Fibroblast of lung (primary cell): ENCODE measurements around the gene APOD. TPM values are rescaled to one million over a fixed set of nuclear protein-coding genes. Genes with fewer than 3 reads are reported as not detected.
"Not testable (repeated sequence)": the region's sequence is repeated elsewhere in the genome, so short reads cannot be mapped to it uniquely, and the experiment has no call there.

Experiments used
- DNase-seq, 2 donors: peaks; one replicate each; pipeline versions ENCODE4 v3.0.0 to v3.0.0-alpha.2; 2010; ENCODE audit warnings: low read depth in 2 of 2
- H2AFZ ChIP-seq: 2 replicates; pipeline ENCODE4 v1.5.1; 2012; ENCODE audit warnings: low read length, control low read depth, inconsistent platforms
- H3K27ac ChIP-seq: 2 replicates; pipeline ENCODE4 v1.5.1; 2011; ENCODE audit warnings: low read length, control low read depth; ENCODE audit not compliant: insufficient read depth
- H3K27me3 ChIP-seq: 2 replicates; pipeline ENCODE4 v1.5.1; 2011; ENCODE audit warnings: mild to moderate bottlenecking, low read length; ENCODE audit not compliant: control insufficient read depth, insufficient read depth
- H3K36me3 ChIP-seq: 2 replicates; pipeline ENCODE4 v1.5.1; 2011; ENCODE audit warnings: low read length; ENCODE audit not compliant: control insufficient read depth, insufficient read depth
- H3K4me1 ChIP-seq: 2 replicates; pipeline ENCODE4 v1.5.1; 2011; ENCODE audit warnings: low read length; ENCODE audit not compliant: control insufficient read depth, insufficient read depth; ENCODE audit errors: extremely low read depth
- H3K4me2 ChIP-seq: 2 replicates; pipeline ENCODE4 v1.5.1; 2011; ENCODE audit warnings: low read length, control low read depth; ENCODE audit not compliant: insufficient read depth; ENCODE audit errors: extremely low read depth
- H3K4me3 ChIP-seq, 4 experiments: fragments of 200-600 bp in 1 of 4; sonication (generic) in 1 of 4; replicated peaks in 1 of 4; 2 replicates each; pipeline ENCODE4 v1.5.1; 2011 to 2016; ENCODE audit warnings: low read length in 4 of 4, low read depth in 3 of 4, mild to moderate bottlenecking in 3 of 4, control low read depth in 2 of 4, inconsistent platforms in 1 of 4, mixed read lengths in 1 of 4; ENCODE audit not compliant: insufficient read depth in 1 of 4; ENCODE audit errors: control extremely low read depth in 1 of 4
- H3K79me2 ChIP-seq: 2 replicates; pipeline ENCODE4 v1.5.1; 2012; ENCODE audit warnings: mild to moderate bottlenecking, low read length, inconsistent platforms; ENCODE audit not compliant: control insufficient read depth, insufficient read depth
- H3K9ac ChIP-seq: 2 replicates; pipeline ENCODE4 v1.5.1; 2011; ENCODE audit warnings: mild to moderate bottlenecking, low read length, control low read depth; ENCODE audit not compliant: insufficient read depth
- H3K9me3 ChIP-seq: 2 replicates; pipeline ENCODE4 v1.5.1; 2012; ENCODE audit warnings: low read depth, low read length; ENCODE audit not compliant: control insufficient read depth, insufficient read depth
- H4K20me1 ChIP-seq: 2 replicates; pipeline ENCODE4 v1.5.1; 2011; ENCODE audit warnings: low read length; ENCODE audit not compliant: control insufficient read depth, insufficient read depth; ENCODE audit errors: extremely low read depth
- CTCF ChIP-seq, 2 donors: IDR thresholded peaks in 1 of 2; conservative IDR thresholded peaks in 1 of 2; 1 replicate in 1 of 2; 2 replicates in 1 of 2; pipeline ENCODE4 v1.5.1; 2011 to 2012; ENCODE audit warnings: low read length in 2 of 2, control low read depth in 1 of 2, inconsistent platforms in 1 of 2, low read depth in 1 of 2, mild to moderate bottlenecking in 1 of 2
- EZH2 ChIP-seq: IDR thresholded peaks from 2 replicates; pipeline ENCODE4 v1.5.1; 2012; ENCODE audit warnings: low read length, control low read depth, mild to moderate bottlenecking; ENCODE audit errors: missing control alignments
- polyA plus RNA-seq, 2 donors: library from polyadenylated mRNA; depleted of rRNA in 1 of 2; stranded (reverse) in 1 of 2; unstranded in 1 of 2; fragments of >200 nt; gene quantifications; 2 replicates each; pipeline ENCODE4 v1.2.1, GENCODE V29; 2011 to 2012; ENCODE audit warnings: missing spikeins in 1 of 2
- total RNA-seq: library from RNA; depleted of rRNA; stranded (reverse); fragments of >200 nt; gene quantifications from 2 replicates; pipeline ENCODE4 v1.2.1, GENCODE V29; 2014

APOD gene
- total and polyA plus RNA-seq, 2 donors (not counting 1 experiment from before 2014, with no cell fraction given) = 1.9 to 3.6 TPM

GRCh38 chr3:195601382-195601781 is 17.6 kb upstream of the APOD start:
- Histone ChIP-seq H3K27ac (no peak overlapping the region), H3K9me3 (no peaks in the 10 kb centered on the region), H2AFZ (no peak overlapping the region)

GRCh38 chr3:195599926-195600325 is 16.2 kb upstream of the APOD start:
- H3K36me3 ChIP-seq, H3K9me3 ChIP-seq, H3K4me1 ChIP-seq, H3K9ac ChIP-seq, H3K4me3 ChIP-seq, H3K79me2 ChIP-seq, H3K27me3 ChIP-seq, H2AFZ ChIP-seq, H3K4me2 ChIP-seq, DNase-seq, H4K20me1 ChIP-seq, H3K27ac ChIP-seq: not testable (repeated sequence)

More at GRCh38 chr3:195601382-195601781, 17.6 kb upstream of the APOD start:
- Histone ChIP-seq H3K4me1 (no peaks in the 10 kb centered on the region), H3K4me3 (no peak overlapping the region), H3K4me2 (no peak overlapping the region), H3K79me2 (no peaks in the 10 kb centered on the region), H3K36me3 (no peaks in the 10 kb centered on the region), H3K9ac (no peak overlapping the region), H4K20me1 (no peaks in the 10 kb centered on the region), H3K27me3 (no peaks in the 10 kb centered on the region)
- TF ChIP-seq CTCF (conservative IDR thresholded peaks at IDR 0.05 in 1 of 2, IDR thresholded peaks at IDR 0.05 in 1 of 2; ENCODE audit: low read depth in 1 of 2, low read length in 2 of 2) = no peak
- TF ChIP-seq EZH2 = no peak
- DNase-seq = no peak

- H3K27ac ChIP-seq, DNase-seq, H3K4me1 ChIP-seq, H3K4me2 ChIP-seq, H3K79me2 ChIP-seq, H3K9me3 ChIP-seq, H3K36me3 ChIP-seq, H4K20me1 ChIP-seq, H3K27me3 ChIP-seq, H3K9ac ChIP-seq, H3K4me3 ChIP-seq, H2AFZ ChIP-seq: not testable (repeated sequence)
Observed at GRCh38 chr3:195599516-195599915, 15.8 kb upstream of the APOD start.

GRCh38 chr3:195597848-195598247 is 14.1 kb upstream of the APOD start:
- Histone ChIP-seq H3K4me2 (no peak overlapping the region), H3K4me3 (no peak overlapping the region), H3K27ac (no peak overlapping the region), H3K36me3 (no peaks in the 10 kb centered on the region), H4K20me1 (no peaks in the 10 kb centered on the region), H2AFZ (no peak overlapping the region), H3K9me3 (no peaks in the 10 kb centered on the region), H3K9ac (no peak overlapping the region), H3K79me2 (no peaks in the 10 kb centered on the region), H3K4me1 (no peaks in the 10 kb centered on the region), H3K27me3 (no peaks in the 10 kb centered on the region)
- DNase-seq = no peak
- no peak for TF ChIP-seq CTCF (conservative IDR thresholded peaks at IDR 0.05 in 1 of 2, IDR thresholded peaks at IDR 0.05 in 1 of 2; ENCODE audit: low read depth in 1 of 2, low read length in 2 of 2)
- TF ChIP-seq EZH2 = no peak
